ENCODE measurements around the gene ST8SIA5. TPM values are rescaled to one million over a fixed set of nuclear protein-coding genes. Genes with fewer than 3 reads are reported as not detected.

ST8SIA5 gene
- total and polyA plus RNA-seq, 2 experiments from 2014 or later: 3.3 to 4.8 TPM

- TF ChIP-seq ZNF462 (CRISPR knock-in tag; IDR thresholded peaks at IDR 0.05) (no peak), ZNF331 (CRISPR knock-in tag; IDR thresholded peaks at IDR 0.05; ENCODE audit: low read depth) (no peak)
These were observed 129.7 kb downstream of the ST8SIA5 start (continued) for GRCh38 chr18:46627136-46627535.

GRCh38 chr18:46625069-46625468, 131.8 kb downstream of the ST8SIA5 start:
- no peak overlapping the region for H3K4me3 Mint-ChIP-seq
- Histone ChIP-seq H3K27me3 (ENCODE audit: insufficient read depth) (no peaks in the 10 kb centered on the region), H2AFZ (no peak overlapping the region), H3K79me2 (replicated peaks; ENCODE audit: insufficient read depth) (no peaks in the 10 kb centered on the region), H3K4me1 (ENCODE audit: insufficient read depth) (no peaks in the 10 kb centered on the region), H3K27ac (ENCODE audit: low read depth) (no peak overlapping the region), H3K4me3 (no peak overlapping the region), H3F3A (replicated peaks; ENCODE audit: low read depth) (no peaks in the 10 kb centered on the region), H4K20me1 (replicated peaks; ENCODE audit: insufficient read depth) (no peaks in the 10 kb centered on the region), H3K4me2 (no peak overlapping the region), H3K9me2 (ENCODE audit: insufficient read depth) (no peaks in the 10 kb centered on the region), H3K36me3 (ENCODE audit: insufficient read depth) (no peaks in the 10 kb centered on the region)
- ATAC-seq (no peak), DNase-seq (ENCODE audit: low spot score) (no peak)
- no peak overlapping the region for H3K27ac Mint-ChIP-seq
- H3K27me3 Mint-ChIP-seq (ENCODE audit: insufficient read depth, low read depth, poor library complexity): peaks cover 3% of the 10 kb centered on the region
- peaks cover 6% of the 10 kb centered on the region; the same call in 2 of the 3 replicates for H3K4me1 Mint-ChIP-seq
- H3K9me3 Mint-ChIP-seq: no peaks in the 10 kb centered on the region
- H3K36me3 Mint-ChIP-seq (ENCODE audit: low read depth): no peaks in the 10 kb centered on the region
- TF ChIP-seq REST (IDR thresholded peaks at IDR 0.05; ENCODE audit: unreplicated experiment) (no peak), CREB1 (CRISPR knock-in tag; IDR thresholded peaks at IDR 0.05; ENCODE audit: low read depth) (no peak), EZH2phosphoT487 (IDR thresholded peaks at IDR 0.05; ENCODE audit: unreplicated experiment) (no peak), ZNF114 (CRISPR knock-in tag; IDR thresholded peaks at IDR 0.05) (no peak), STAT1 (IDR thresholded peaks at IDR 0.05; ENCODE audit: unreplicated experiment) (no peak)
